ENCODE results near the gene ZNF367.
A peak's percentile ranks its signal among the peaks of the same experiment; 100 is the strongest.
"Not testable (repeated sequence)": the region's sequence is repeated elsewhere in the genome, so short reads cannot be mapped to it uniquely, and the experiment has no call there.

The ZNF367 gene

DNA sequence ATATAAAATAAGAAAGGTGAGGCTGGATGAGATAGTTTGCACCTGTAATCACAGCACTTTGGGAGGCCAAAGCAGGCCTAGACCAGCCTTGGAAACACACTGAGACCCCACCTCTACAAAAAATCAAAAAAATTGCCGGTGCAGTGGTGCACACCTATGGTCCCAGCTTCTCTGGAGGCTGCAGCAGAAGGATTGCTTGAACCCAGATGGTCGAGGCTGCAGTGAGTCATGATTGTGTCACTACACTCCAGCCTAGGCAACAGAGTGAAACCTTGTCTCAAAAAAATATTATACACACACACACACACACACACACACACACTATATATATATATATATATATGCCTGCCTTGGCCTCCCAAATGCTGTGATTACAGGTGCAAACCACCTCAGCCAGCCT is 36.0 kb downstream of the ZNF367 start:
- H3K9me3 ChIP-seq, result no peaks in the 10 kb centered on the region
- peaks cover 23% of the 10 kb centered on the region for H3K36me3 ChIP-seq (replicated peaks)
- DNase-seq (ENCODE audit: low spot score in 2 of 2), result no peak
- H3K4me1 ChIP-seq, result peaks cover 19% of the 10 kb centered on the region
- in situ Hi-C loops (cut with MboI; ENCODE audit: low sequenced_read_pairs), result no loop called here
- H3K27me3 ChIP-seq (ENCODE audit: low read depth), result no peaks in the 10 kb centered on the region
- H3K4me3 ChIP-seq, result no peak overlapping the region; the same call in 1 of the 2 replicates

- Histone ChIP-seq H3K4me3 (no peak overlapping the region), H3K36me3 (replicated peaks) (peaks cover 18% of the 10 kb centered on the region), H3K9me3 (no peaks in the 10 kb centered on the region), H3K27me3 (ENCODE audit: low read depth) (no peaks in the 10 kb centered on the region), H3K4me1 (peaks cover 21% of the 10 kb centered on the region)
- in situ Hi-C loops (cut with MboI; ENCODE audit: low sequenced_read_pairs), result no loop called here
- DNase-seq (ENCODE audit: low spot score in 2 of 2), result no peak
These were observed 36.5 kb downstream of the ZNF367 start for GRCh38 chr9:96381696-96382095.

- H3K27me3 ChIP-seq (ENCODE audit: low read depth), result no peaks in the 10 kb centered on the region
- no peak overlapping the region for H3K4me3 ChIP-seq
- peaks cover 13% of the 10 kb centered on the region for H3K36me3 ChIP-seq (replicated peaks)
- no peak for DNase-seq (ENCODE audit: low spot score in 2 of 2)
- no peaks in the 10 kb centered on the region for H3K9me3 ChIP-seq
- H3K4me1 ChIP-seq, result peaks cover 21% of the 10 kb centered on the region
- in situ Hi-C loops (cut with MboI; ENCODE audit: low sequenced_read_pairs), result no loop called here
These were observed 37.0 kb downstream of the ZNF367 start for GRCh38 chr9:96381125-96381524.

DNA sequence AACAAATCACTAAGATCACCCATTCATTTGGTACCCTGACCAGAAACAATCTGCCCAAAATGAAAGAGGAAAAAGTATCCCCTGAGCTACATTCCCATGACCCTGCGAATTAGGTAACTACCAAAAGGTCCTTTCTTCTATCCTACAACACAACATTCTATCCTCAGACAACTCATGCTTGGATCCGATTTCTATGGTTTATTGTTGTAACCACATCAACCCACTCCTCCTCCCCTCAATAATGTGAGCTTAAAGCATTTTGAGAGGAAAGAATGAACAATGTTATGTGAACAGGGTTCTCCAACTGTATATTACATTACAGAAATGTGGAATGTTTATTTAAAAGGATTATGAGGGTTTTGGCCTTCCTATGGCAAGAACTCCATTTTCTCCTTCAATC is 38.7 kb downstream of the ZNF367 start:
- in situ Hi-C loops (cut with MboI; ENCODE audit: low sequenced_read_pairs), result no loop called here
- Histone ChIP-seq H3K4me3 (no peak overlapping the region), H3K4me1 (peaks cover 21% of the 10 kb centered on the region), H3K36me3 (replicated peaks) (0 out of 2 replicates have a peak, but pooled peaks cover 2% of the 10 kb centered on the region), H3K9me3 (no peaks in the 10 kb centered on the region), H3K27me3 (ENCODE audit: low read depth) (no peaks in the 10 kb centered on the region)
- DNase-seq (ENCODE audit: low spot score in 2 of 2), result no peak

DNA sequence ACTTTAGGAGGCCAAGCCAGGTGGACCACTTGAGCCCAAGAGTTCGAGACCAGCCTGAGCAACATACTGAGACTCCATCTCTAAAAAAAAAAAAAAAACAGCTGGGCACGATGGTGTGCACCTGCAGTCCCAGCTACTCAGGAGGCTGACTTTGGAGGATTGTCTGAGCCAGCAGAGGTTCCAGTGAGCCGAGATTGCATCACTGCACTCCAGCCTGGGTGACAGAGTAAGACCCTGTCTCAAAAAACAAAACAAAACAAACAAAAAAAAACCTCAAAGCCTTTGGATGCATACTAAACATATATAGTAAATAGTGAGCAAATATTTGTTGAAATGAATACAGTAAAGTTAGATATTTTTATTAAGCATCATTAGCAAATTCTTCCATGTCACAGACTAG is 40.0 kb downstream of the ZNF367 start:
- no peak for DNase-seq (ENCODE audit: low spot score in 2 of 2)
- Histone ChIP-seq H3K4me3 (no peak overlapping the region), H3K4me1 (peaks cover 18% of the 10 kb centered on the region), H3K36me3 (replicated peaks) (no peaks in the 10 kb centered on the region), H3K27me3 (ENCODE audit: low read depth) (no peaks in the 10 kb centered on the region), H3K9me3 (no peaks in the 10 kb centered on the region)
- in situ Hi-C loops (cut with MboI; ENCODE audit: low sequenced_read_pairs), result no loop called here

DNA sequence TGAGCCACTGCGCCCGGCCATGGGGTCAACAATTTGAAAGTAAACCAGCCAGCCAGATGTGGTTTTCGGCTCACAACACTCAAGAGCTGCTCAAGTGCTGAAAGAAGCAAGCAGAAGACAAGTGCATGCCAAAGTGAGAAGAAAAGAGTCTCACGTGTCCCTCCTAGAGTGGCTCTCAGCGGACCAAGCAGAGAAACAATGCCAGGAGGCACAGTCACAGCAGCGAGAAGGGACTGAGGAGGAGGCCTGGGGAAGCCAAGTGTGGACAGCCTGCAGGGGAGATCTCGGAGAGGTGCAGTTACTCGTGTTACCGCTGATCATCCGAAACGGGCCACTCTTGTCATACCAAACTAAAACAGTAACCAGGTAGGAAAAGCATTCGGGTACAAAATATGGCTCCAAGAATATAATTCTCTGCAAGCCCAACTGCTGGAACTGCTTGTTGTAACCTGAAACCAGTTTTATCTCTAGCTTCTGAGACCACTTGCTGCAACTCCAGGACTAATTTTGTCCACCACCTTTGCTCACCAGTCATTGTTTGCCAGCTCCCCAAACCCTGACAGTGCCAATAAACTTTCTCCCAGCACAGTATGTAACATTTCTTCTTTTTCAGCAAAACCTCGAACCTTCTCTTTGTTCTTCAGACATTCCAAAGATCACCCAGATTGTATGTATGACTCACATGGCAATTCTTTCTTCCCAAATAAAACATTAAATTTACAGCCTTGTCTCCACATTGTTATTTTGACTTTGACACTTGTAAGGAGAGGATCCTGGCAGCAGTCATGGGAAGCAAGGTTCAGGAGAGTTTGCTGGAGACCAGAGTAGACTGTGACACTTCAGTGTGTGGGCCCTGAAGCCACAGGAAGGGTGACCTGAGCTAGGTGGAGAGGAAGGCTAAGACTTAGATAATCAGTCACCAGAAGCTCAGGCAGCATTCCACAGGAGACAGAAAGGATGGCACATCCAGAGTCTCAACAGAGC is 41.0 kb downstream of the ZNF367 start:
- H3K9me3 ChIP-seq, result no peaks in the 10 kb centered on the region
- no peak overlapping the region for H3K4me3 ChIP-seq
- H3K36me3 ChIP-seq (replicated peaks), result no peaks in the 10 kb centered on the region
- DNase-seq (ENCODE audit: low spot score in 2 of 2), result peak; percentile 28 to 50
- in situ Hi-C loops (cut with MboI; ENCODE audit: low sequenced_read_pairs), result no loop called here
- no peaks in the 10 kb centered on the region for H3K27me3 ChIP-seq (ENCODE audit: low read depth)
- H3K4me1 ChIP-seq, result peaks cover 13% of the 10 kb centered on the region

DNA sequence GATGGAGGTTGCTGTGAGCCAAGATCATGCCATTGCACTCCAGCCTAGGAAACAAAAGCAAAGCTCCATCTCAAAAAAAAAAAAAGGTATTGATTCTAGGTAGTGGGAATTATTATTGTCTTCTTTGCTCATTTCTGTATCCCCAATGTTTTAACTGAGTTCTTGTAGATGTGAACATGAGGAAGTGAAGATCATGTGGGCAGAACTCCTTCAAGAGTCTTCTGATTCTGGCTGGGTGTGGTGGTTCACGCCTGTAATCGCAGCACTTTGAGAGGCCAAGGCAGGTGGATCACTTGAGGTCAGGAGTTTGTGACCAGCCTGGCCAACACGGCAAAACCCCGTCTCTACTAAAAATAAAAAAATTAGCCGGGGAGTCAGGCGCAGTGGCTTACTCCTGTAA is 42.7 kb downstream of the ZNF367 start:
- H3K27me3 ChIP-seq (ENCODE audit: low read depth); DNase-seq (ENCODE audit: low spot score in 2 of 2); H3K9me3 ChIP-seq; in situ Hi-C loops (cut with MboI; ENCODE audit: low sequenced_read_pairs); H3K36me3 ChIP-seq (replicated peaks); H3K4me3 ChIP-seq: not testable (repeated sequence)
- H3K4me1 ChIP-seq, result peaks cover 13% of the 10 kb centered on the region

DNA sequence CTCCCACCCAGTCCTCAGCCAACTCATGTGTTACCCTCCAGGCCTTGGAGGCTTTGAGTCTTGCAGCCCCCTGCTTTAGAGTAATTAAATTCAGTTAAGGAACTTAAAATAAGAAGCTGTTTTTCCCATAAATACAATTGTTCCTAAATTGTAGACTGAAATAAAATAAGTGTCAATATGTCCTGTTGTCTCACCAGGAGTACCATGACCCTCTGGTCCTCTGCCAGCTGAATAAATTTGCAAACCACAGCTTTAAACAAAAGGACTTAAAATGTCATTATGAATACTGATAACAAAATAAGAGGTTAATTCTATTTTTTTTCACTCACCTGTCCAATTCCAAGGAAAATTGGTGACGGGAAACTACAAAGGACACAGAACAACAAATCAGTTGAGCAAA is 50.2 kb downstream of the ZNF367 start:
- Histone ChIP-seq H3K9me3 (no peaks in the 10 kb centered on the region), H3K27me3 (ENCODE audit: low read depth) (no peaks in the 10 kb centered on the region), H3K4me1 (peaks cover 5% of the 10 kb centered on the region), H3K4me3 (no peak overlapping the region), H3K36me3 (replicated peaks) (peaks cover 3% of the 10 kb centered on the region; the same call in 1 of the 2 replicates)
- no peak for DNase-seq (ENCODE audit: low spot score in 2 of 2)
- in situ Hi-C loops (cut with MboI; ENCODE audit: low sequenced_read_pairs), result no loop called here

- no peaks in the 10 kb centered on the region; the same call in 1 of the 2 replicates for H3K4me1 ChIP-seq
- no peaks in the 10 kb centered on the region for H3K27me3 ChIP-seq (ENCODE audit: low read depth)
- in situ Hi-C loops (cut with MboI; ENCODE audit: low sequenced_read_pairs), result no loop called here
- no peak overlapping the region for H3K4me3 ChIP-seq
- no peak for DNase-seq (ENCODE audit: low spot score in 2 of 2)
- no peaks in the 10 kb centered on the region for H3K9me3 ChIP-seq
- H3K36me3 ChIP-seq (replicated peaks), result peaks cover 5% of the 10 kb centered on the region; the same call in 1 of the 2 replicates
These were observed 54.8 kb downstream of the ZNF367 start for GRCh38 chr9:96363175-96363967.

- H3K27me3 ChIP-seq (ENCODE audit: low read depth); H3K36me3 ChIP-seq (replicated peaks); H3K9me3 ChIP-seq; DNase-seq (ENCODE audit: low spot score in 2 of 2); H3K4me1 ChIP-seq; H3K4me3 ChIP-seq; in situ Hi-C loops (cut with MboI; ENCODE audit: low sequenced_read_pairs): not testable (repeated sequence)
These were observed 56.1 kb downstream of the ZNF367 start for GRCh38 chr9:96362119-96362518.

DNA sequence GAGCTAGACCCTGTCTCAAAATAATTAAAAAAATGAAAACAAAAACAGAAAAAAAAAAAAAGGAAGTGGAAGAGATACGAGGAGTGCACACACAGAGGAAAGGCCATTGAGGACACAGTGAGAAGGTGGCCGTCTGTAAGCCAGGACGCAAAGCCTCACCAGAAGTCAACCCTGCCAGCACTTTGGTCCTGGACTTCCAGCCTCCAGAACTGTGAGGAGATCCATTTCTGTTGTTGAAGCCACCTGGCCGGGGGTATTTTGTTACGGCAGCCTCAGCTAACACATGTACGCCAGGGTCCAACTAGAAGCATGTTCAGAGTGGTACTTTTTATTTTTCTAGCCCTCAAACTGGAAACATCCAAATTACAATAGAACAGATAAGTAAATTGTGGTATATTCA is 56.5 kb downstream of the ZNF367 start:
- Histone ChIP-seq H3K4me3 (no peak overlapping the region), H3K27me3 (ENCODE audit: low read depth) (no peaks in the 10 kb centered on the region), H3K4me1 (no peaks in the 10 kb centered on the region), H3K9me3 (no peaks in the 10 kb centered on the region), H3K36me3 (replicated peaks) (peaks cover 5% of the 10 kb centered on the region; the same call in 1 of the 2 replicates)
- in situ Hi-C loops (cut with MboI; ENCODE audit: low sequenced_read_pairs), result no loop called here
- DNase-seq (ENCODE audit: low spot score in 2 of 2), result no peak

DNA sequence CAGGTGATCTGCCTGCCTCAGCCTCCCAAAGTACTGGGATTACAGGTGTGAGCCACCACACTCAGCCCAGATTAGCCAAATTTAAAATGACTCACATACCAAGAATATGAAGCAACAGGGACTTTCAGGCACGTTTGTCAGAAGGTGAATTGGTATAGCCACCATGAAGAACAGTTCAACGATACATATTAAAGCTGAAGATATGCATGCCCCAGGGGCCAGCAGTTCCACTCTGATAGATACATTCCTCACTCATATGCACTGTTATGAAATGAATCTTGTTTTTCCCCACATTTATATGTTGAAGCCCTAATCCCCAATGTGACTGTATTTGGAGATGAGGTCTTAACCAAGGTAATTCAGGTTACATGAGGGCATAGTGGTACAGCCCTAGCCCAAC is 57.2 kb downstream of the ZNF367 start:
- no peak overlapping the region for H3K4me3 ChIP-seq
- in situ Hi-C loops (cut with MboI; ENCODE audit: low sequenced_read_pairs), result no loop called here
- no peak for DNase-seq (ENCODE audit: low spot score in 2 of 2)
- no peaks in the 10 kb centered on the region for H3K27me3 ChIP-seq (ENCODE audit: low read depth)
- peaks cover 5% of the 10 kb centered on the region; the same call in 1 of the 2 replicates for H3K36me3 ChIP-seq (replicated peaks)
- H3K4me1 ChIP-seq, result no peaks in the 10 kb centered on the region
- H3K9me3 ChIP-seq, result no peaks in the 10 kb centered on the region

DNA sequence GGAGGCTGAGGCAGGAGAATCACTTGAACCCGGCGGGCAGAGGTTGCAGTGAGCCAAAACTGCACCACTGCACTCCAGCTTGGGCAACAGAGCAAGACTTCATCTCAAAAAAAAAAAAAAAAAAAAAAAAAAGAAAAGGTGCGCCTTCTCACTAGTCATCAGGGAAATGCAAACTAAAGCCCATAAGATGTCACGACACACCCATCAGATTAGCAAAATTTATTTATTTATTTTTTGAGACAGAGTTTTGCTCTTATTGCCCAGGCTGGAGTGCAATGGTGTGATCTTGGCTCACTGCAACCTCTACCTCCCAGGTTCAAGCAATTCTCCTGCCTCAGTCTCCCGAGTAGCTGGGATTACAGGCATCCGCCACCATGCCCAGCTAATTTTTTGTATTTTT is 57.6 kb downstream of the ZNF367 start:
- H3K4me3 ChIP-seq; H3K9me3 ChIP-seq; H3K27me3 ChIP-seq (ENCODE audit: low read depth); H3K36me3 ChIP-seq (replicated peaks); in situ Hi-C loops (cut with MboI; ENCODE audit: low sequenced_read_pairs); DNase-seq (ENCODE audit: low spot score in 2 of 2); H3K4me1 ChIP-seq: not testable (repeated sequence)

DNA sequence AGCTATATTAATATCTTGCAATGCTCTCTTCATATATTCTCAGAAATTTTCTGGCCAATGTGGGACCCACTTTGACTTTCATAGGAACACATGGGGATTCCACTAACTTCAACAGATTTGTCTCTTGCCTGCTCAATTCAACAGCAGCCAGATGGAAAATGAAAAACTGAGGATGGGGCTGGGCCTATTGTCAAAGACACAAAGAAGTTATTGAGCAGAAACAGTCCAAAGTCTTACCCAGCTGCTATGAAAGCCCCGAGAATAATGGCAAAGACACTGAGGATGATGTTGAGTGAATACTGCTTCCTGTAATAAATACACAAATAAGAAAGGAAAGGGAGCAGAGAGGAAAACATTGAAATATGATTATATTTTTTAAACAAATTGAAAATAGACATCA is 67.3 kb downstream of the ZNF367 start:
- Histone ChIP-seq H3K27me3 (ENCODE audit: low read depth) (no peaks in the 10 kb centered on the region), H3K4me3 (no peak overlapping the region), H3K36me3 (replicated peaks) (no peaks in the 10 kb centered on the region), H3K4me1 (peaks cover 12% of the 10 kb centered on the region), H3K9me3 (no peaks in the 10 kb centered on the region)
- in situ Hi-C loops (cut with MboI; ENCODE audit: low sequenced_read_pairs), result no loop called here
- peak; percentile 41 to 49 for DNase-seq (ENCODE audit: low spot score in 2 of 2)
